BLaER1 treated with 17β-estradiol and CSF1 and Interleukin-3, amounts not matched to agents 10 nM and 100 nM (cell line): Measurements from ENCODE around the gene KLHL36.

ENCODE experiments used
- H3K27ac ChIP-seq, 11 experiments: shearing (Covaris generic); formaldehyde crosslinking; 2 replicates each; pipeline ENCODE4 v1.8.1; 2022
- H3K27me3 ChIP-seq, 11 experiments: shearing (Covaris generic); formaldehyde crosslinking; 2 replicates each; pipeline ENCODE4 v1.8.1; 2022
- H3K36me3 ChIP-seq, 11 experiments: shearing (Covaris generic); formaldehyde crosslinking; 2 replicates each; pipeline ENCODE4 v1.8.1; 2022
- H3K4me1 ChIP-seq, 10 experiments: shearing (Covaris generic); formaldehyde crosslinking; 2 replicates each; pipeline ENCODE4 v1.8.1; 2022
- H3K4me2 ChIP-seq, 11 experiments: shearing (Covaris generic); formaldehyde crosslinking; 2 replicates each; pipeline ENCODE4 v1.8.1; 2022
- H3K4me3 ChIP-seq, 10 experiments: shearing (Covaris generic); formaldehyde crosslinking; 2 replicates each; pipeline ENCODE4 v1.8.1; 2022
- H3K9ac ChIP-seq, 11 experiments: shearing (Covaris generic); formaldehyde crosslinking; 2 replicates each; pipeline ENCODE4 v1.8.1; 2022
- H3K9me3 ChIP-seq, 11 experiments: shearing (Covaris generic); formaldehyde crosslinking; replicated peaks in 1 of 11; 2 replicates each; pipeline ENCODE4 v1.8.1; 2022
- H4K20me1 ChIP-seq, 11 experiments: shearing (Covaris generic); formaldehyde crosslinking; 2 replicates each; pipeline ENCODE4 v1.8.1; 2022
- Cebpa-rat ChIP-seq, 11 experiments: shearing (Covaris generic); IDR thresholded peaks; 2 replicates each; pipeline ENCODE4 v1.8.1; 2022

The KLHL36 gene

GRCh38 chr16:84611041-84611440 lies 37.3 kb upstream of the KLHL36 start:
- H3K4me1 ChIP-seq, result peaks cover 65 to 100% (median 93%) of the 10 kb centered on the region in 10 experiments

GRCh38 chr16:84612686-84613085 lies 35.6 kb upstream of the KLHL36 start:
- peak overlapping the region in 1 of 11 experiments; percentile 31; a peak in 2 of 22 replicates for H3K27ac ChIP-seq
- peaks cover 0 to 36% (median 15%) of the 10 kb centered on the region in 11 experiments; a peak in 17 of 22 replicates for H3K9me3 ChIP-seq
- H3K4me2 ChIP-seq, result peak overlapping the region in 5 of 11 experiments; percentile 94 to 99 (median 97); a peak in 10 of 22 replicates
- no peak overlapping the region for H3K9ac ChIP-seq
- peaks cover 0 to 91% (median 73%) of the 10 kb centered on the region in 11 experiments; a peak in 17 of 22 replicates for H3K36me3 ChIP-seq
- H3K4me3 ChIP-seq, result no peak overlapping the region
- TF ChIP-seq Cebpa-rat (IDR thresholded peaks at IDR 0.05), result no peak
- H3K27me3 ChIP-seq, result peaks cover 0 to 21% (median 11%) of the 10 kb centered on the region in 11 experiments; a peak in 11 of 22 replicates
- H3K4me1 ChIP-seq, result peaks cover 65 to 88% (median 83%) of the 10 kb centered on the region in 10 experiments
- H4K20me1 ChIP-seq, result peaks cover 35 to 100% (median 98%) of the 10 kb centered on the region in 11 experiments; a peak in 21 of 22 replicates

More at GRCh38 chr16:84611041-84611440, 37.3 kb upstream of the KLHL36 start:
- H3K36me3 ChIP-seq, result peaks cover 0 to 94% (median 84%) of the 10 kb centered on the region in 11 experiments; a peak in 18 of 22 replicates
- H3K9me3 ChIP-seq, result peaks cover 0 to 51% (median 15%) of the 10 kb centered on the region in 11 experiments; a peak in 17 of 22 replicates
- peak overlapping the region in 3 of 10 experiments; percentile 2 to 43 (median 13); a peak in 5 of 20 replicates for H3K4me3 ChIP-seq
- H3K27ac ChIP-seq, result peak overlapping the region in 2 of 11 experiments; percentile 4 to 92; a peak in 3 of 22 replicates
- H4K20me1 ChIP-seq, result peaks cover 21 to 100% (median 93%) of the 10 kb centered on the region in 11 experiments; a peak in 21 of 22 replicates
- TF ChIP-seq Cebpa-rat (IDR thresholded peaks at IDR 0.05), result no peak
- peak overlapping the region in 1 of 11 experiments; percentile 32; a peak in 1 of 22 replicates for H3K9ac ChIP-seq
- H3K4me2 ChIP-seq, result peak overlapping the region in 9 of 11 experiments; percentile 45 to 99 (median 94); a peak in 15 of 22 replicates
- peaks cover 0 to 5% (median 0%) of the 10 kb centered on the region in 11 experiments; a peak in 5 of 22 replicates for H3K27me3 ChIP-seq

- Histone ChIP-seq H3K27ac (peak overlapping the region in 4 of 11 experiments; percentile 38 to 87 (median 71); a peak in 5 of 22 replicates), H3K27me3 (peaks cover 0 to 23% (median 11%) of the 10 kb centered on the region in 11 experiments; a peak in 11 of 22 replicates), H3K4me1 (peaks cover 57 to 81% (median 75%) of the 10 kb centered on the region in 10 experiments), H3K9me3 (peaks cover 0 to 36% (median 15%) of the 10 kb centered on the region in 11 experiments; a peak in 17 of 22 replicates), H3K9ac (peak overlapping the region in 6 of 11 experiments; percentile 33 to 89 (median 84); a peak in 7 of 22 replicates), H3K4me3 (peak overlapping the region in 3 of 10 experiments; percentile 89 to 100 (median 98); a peak in 4 of 20 replicates), H3K36me3 (peaks cover 0 to 88% (median 73%) of the 10 kb centered on the region in 11 experiments; a peak in 17 of 22 replicates), H4K20me1 (peaks cover 34 to 94% (median 92%) of the 10 kb centered on the region in 11 experiments; a peak in 21 of 22 replicates), H3K4me2 (peak overlapping the region in 10 of 11 experiments; percentile 94 to 99 (median 97); a peak in 15 of 22 replicates)
- TF ChIP-seq Cebpa-rat (IDR thresholded peaks at IDR 0.05), result no peak
Measured at GRCh38 chr16:84613408-84614072, 34.8 kb upstream of the KLHL36 start.

GRCh38 chr16:84614073-84614459 lies 34.2 kb upstream of the KLHL36 start:
- H3K4me3 ChIP-seq, result peak overlapping the region in 5 of 10 experiments; percentile 89 to 100 (median 93); a peak in 8 of 20 replicates
- peaks cover 0 to 83% (median 69%) of the 10 kb centered on the region in 11 experiments; a peak in 17 of 22 replicates for H3K36me3 ChIP-seq
- H3K4me1 ChIP-seq, result peaks cover 54 to 81% (median 75%) of the 10 kb centered on the region in 10 experiments
- peaks cover 0 to 36% (median 15%) of the 10 kb centered on the region in 11 experiments; a peak in 17 of 22 replicates for H3K9me3 ChIP-seq
- TF ChIP-seq Cebpa-rat (IDR thresholded peaks at IDR 0.05), result no peak
- peak overlapping the region in 7 of 11 experiments; percentile 9 to 91 (median 59); a peak in 6 of 22 replicates for H3K27ac ChIP-seq
- H3K27me3 ChIP-seq, result peaks cover 0 to 23% (median 11%) of the 10 kb centered on the region in 11 experiments; a peak in 11 of 22 replicates
- peak overlapping the region in 7 of 11 experiments; percentile 33 to 89 (median 85); a peak in 10 of 22 replicates for H3K9ac ChIP-seq
- H4K20me1 ChIP-seq, result peaks cover 32 to 88% (median 87%) of the 10 kb centered on the region in 11 experiments; a peak in 21 of 22 replicates
- H3K4me2 ChIP-seq, result peak overlapping the region; percentile 94 to 99 (median 97); a peak in 21 of 22 replicates

GRCh38 chr16:84614623-84614967 lies 33.7 kb upstream of the KLHL36 start:
- Histone ChIP-seq H3K4me2 (peak overlapping the region; percentile 94 to 99 (median 97)), H3K9me3 (peaks cover 0 to 35% (median 15%) of the 10 kb centered on the region in 11 experiments; a peak in 17 of 22 replicates), H3K4me1 (peaks cover 53 to 81% (median 75%) of the 10 kb centered on the region in 10 experiments), H3K27me3 (peaks cover 0 to 23% (median 11%) of the 10 kb centered on the region in 11 experiments; a peak in 11 of 22 replicates), H3K9ac (peak overlapping the region; percentile 33 to 94 (median 85); a peak in 18 of 22 replicates), H3K4me3 (peak overlapping the region in 9 of 10 experiments; percentile 80 to 100 (median 92); a peak in 16 of 20 replicates), H3K27ac (peak overlapping the region in 7 of 11 experiments; percentile 9 to 91 (median 59); a peak in 9 of 22 replicates), H4K20me1 (peaks cover 32 to 83% (median 82%) of the 10 kb centered on the region in 11 experiments; a peak in 21 of 22 replicates), H3K36me3 (peaks cover 0 to 78% (median 65%) of the 10 kb centered on the region in 11 experiments; a peak in 17 of 22 replicates)
- TF ChIP-seq Cebpa-rat (IDR thresholded peaks at IDR 0.05), result no peak

- no peak for TF ChIP-seq Cebpa-rat (IDR thresholded peaks at IDR 0.05)
- Histone ChIP-seq H3K27ac (peak overlapping the region in 8 of 11 experiments; percentile 2 to 91 (median 48); a peak in 11 of 22 replicates), H3K9ac (peak overlapping the region; percentile 82 to 94 (median 87); a peak in 21 of 22 replicates), H4K20me1 (peaks cover 32 to 77% (median 76%) of the 10 kb centered on the region in 11 experiments; a peak in 21 of 22 replicates), H3K4me2 (peak overlapping the region; percentile 94 to 99 (median 97)), H3K4me1 (peaks cover 54 to 81% (median 74%) of the 10 kb centered on the region in 10 experiments), H3K4me3 (peak overlapping the region in 9 of 10 experiments; percentile 80 to 100 (median 92); a peak in 19 of 20 replicates), H3K36me3 (peaks cover 0 to 72% (median 60%) of the 10 kb centered on the region in 11 experiments; a peak in 17 of 22 replicates), H3K27me3 (peaks cover 0 to 23% (median 11%) of the 10 kb centered on the region in 11 experiments; a peak in 11 of 22 replicates), H3K9me3 (peaks cover 0 to 29% (median 10%) of the 10 kb centered on the region in 11 experiments; a peak in 17 of 22 replicates)
Measured at GRCh38 chr16:84614968-84615813, 33.1 kb upstream of the KLHL36 start.

GRCh38 chr16:84616515-84616914 lies 31.8 kb upstream of the KLHL36 start:
- peak overlapping the region; percentile 82 to 94 (median 87) for H3K9ac ChIP-seq
- TF ChIP-seq Cebpa-rat (IDR thresholded peaks at IDR 0.05), result no peak
- peaks cover 0 to 58% (median 46%) of the 10 kb centered on the region in 11 experiments; a peak in 16 of 22 replicates for H3K36me3 ChIP-seq

More at GRCh38 chr16:84616515-84616914, 31.8 kb upstream of the KLHL36 start:
- Histone ChIP-seq H3K27ac (peak overlapping the region; percentile 27 to 91 (median 83); a peak in 20 of 22 replicates), H3K4me1 (peaks cover 46 to 80% (median 68%) of the 10 kb centered on the region in 10 experiments), H3K4me3 (peak overlapping the region; percentile 79 to 100 (median 92)), H4K20me1 (peaks cover 32 to 64% (median 63%) of the 10 kb centered on the region in 11 experiments; a peak in 21 of 22 replicates), H3K9me3 (peaks cover 0 to 16% (median 0%) of the 10 kb centered on the region in 11 experiments; a peak in 8 of 22 replicates), H3K4me2 (peak overlapping the region; percentile 94 to 99 (median 97)), H3K27me3 (peaks cover 0 to 23% (median 11%) of the 10 kb centered on the region in 11 experiments; a peak in 11 of 22 replicates)
